Esophagus muscularis mucosa (tissue), 4 donors: ENCODE data around the gene PAQR5. TPM values are rescaled to one million over a fixed set of nuclear protein-coding genes. Genes with fewer than 3 reads are reported as not detected.
A peak's percentile ranks its signal among the peaks of the same experiment; 100 is the strongest.

Source experiments
- DNase-seq: peaks from one replicate; pipeline ENCODE4 v3.0.0-alpha.2; 2017; ENCODE audit errors: extremely low spot score
- H3K27ac ChIP-seq, 4 donors: fragments of 200-600 bp; sonication (generic); replicated peaks in 1 of 4; 1 replicate in 3 of 4; 2 replicates in 1 of 4; pipeline ENCODE4 v1.5.1; 2016 to 2019; ENCODE audit warnings: mild to moderate bottlenecking in 1 of 4
- H3K27me3 ChIP-seq, 4 donors: fragments of 200-600 bp; sonication (generic); one replicate each; pipeline versions ENCODE4 v1.5.1 to v1.6.0; 2016 to 2019
- H3K36me3 ChIP-seq, 4 donors: fragments of 200-600 bp; sonication (generic); one replicate each; pipeline ENCODE4 v1.5.1; 2016 to 2019
- H3K4me1 ChIP-seq, 4 donors: fragments of 200-600 bp; sonication (generic); one replicate each; pipeline ENCODE4 v1.5.1; 2016 to 2019
- H3K4me3 ChIP-seq, 4 donors: fragments of 200-600 bp; sonication (generic); 1 replicate in 2 of 4; 2 replicates in 2 of 4; pipeline ENCODE4 v1.5.1; 2016 to 2019; ENCODE audit warnings: mild to moderate bottlenecking in 4 of 4, moderate library complexity in 1 of 4
- H3K9me3 ChIP-seq, 4 donors: fragments of 200-600 bp; sonication (generic); 1 replicate in 3 of 4; 2 replicates in 1 of 4; pipeline ENCODE4 v1.5.1; 2016 to 2019
- CTCF ChIP-seq, 3 experiments: fragments of 200-600 bp in 2 of 3; fragments of 450-650 bp in 1 of 3; sonication (generic) in 2 of 3; IDR thresholded peaks; one replicate each; pipeline ENCODE4 v1.5.1; 2017 to 2019; ENCODE audit warnings: antibody characterized with exemption in 3 of 3, mild to moderate bottlenecking in 2 of 3, moderate library complexity in 1 of 3
- EP300 ChIP-seq: sonication (generic); formaldehyde crosslinking; IDR thresholded peaks from one replicate; pipeline ENCODE4 v1.6.1; 2017; ENCODE audit warnings: antibody characterized with exemption
- POLR2A ChIP-seq: fragments of 450-650 bp; IDR thresholded peaks from one replicate; pipeline ENCODE4 v1.6.1; 2017; ENCODE audit warnings: antibody characterized with exemption, moderate library complexity, mild to moderate bottlenecking, low read depth
- POLR2AphosphoS5 ChIP-seq, 2 donors: sonication (generic); formaldehyde crosslinking; IDR thresholded peaks; one replicate each; pipeline ENCODE4 v1.6.1; 2017; ENCODE audit warnings: antibody characterized with exemption in 2 of 2
- WGBS: methylation state at CpG from one replicate; pipeline ENCODE4 v1.1.5; 2018; 5-methylcytosine and 5-hydroxymethylcytosine counted together
- intact Hi-C: fragments of 100-400 bp; cut with DNase I; formaldehyde crosslinking; loops from one replicate; pipeline ENCODE4 v1.15.1; 2023
- total RNA-seq, 4 donors: library from RNA; depleted of rRNA; stranded (reverse); fragments of >200 nt; gene quantifications; one replicate each; pipeline versions ENCODE4 v1.1.0 to v1.2.1, GENCODE V29; 2016

The PAQR5 gene
- total RNA-seq, 4 donors from 2014 or later, result 0.32 to 3.0 (median 1.5) TPM

- intact Hi-C loops, result no loop called here
- H3K27ac ChIP-seq, result no peak overlapping the region
- 61% methylated on average over 5 of the region's 5 CpGs for WGBS
- H3K27me3 ChIP-seq, result peaks cover 0 to 21% (median 0%) of the 10 kb centered on the region in 4 donors
- no peaks in the 10 kb centered on the region for H3K36me3 ChIP-seq
- peak; percentile 68 for DNase-seq
- H3K4me1 ChIP-seq, result peaks cover 0 to 4% (median 0%) of the 10 kb centered on the region in 4 donors
- H3K4me3 ChIP-seq, result no peak overlapping the region
- no peaks in the 10 kb centered on the region for H3K9me3 ChIP-seq
- TF ChIP-seq CTCF (IDR thresholded peaks at IDR 0.05), result no peak
- TF ChIP-seq POLR2AphosphoS5 (IDR thresholded peaks at IDR 0.05), result no peak
- no peak for TF ChIP-seq EP300
- TF ChIP-seq POLR2A, result no peak
Observed at GRCh38 chr15:69280783-69281182, 17.9 kb upstream of the PAQR5 start.

DNA sequence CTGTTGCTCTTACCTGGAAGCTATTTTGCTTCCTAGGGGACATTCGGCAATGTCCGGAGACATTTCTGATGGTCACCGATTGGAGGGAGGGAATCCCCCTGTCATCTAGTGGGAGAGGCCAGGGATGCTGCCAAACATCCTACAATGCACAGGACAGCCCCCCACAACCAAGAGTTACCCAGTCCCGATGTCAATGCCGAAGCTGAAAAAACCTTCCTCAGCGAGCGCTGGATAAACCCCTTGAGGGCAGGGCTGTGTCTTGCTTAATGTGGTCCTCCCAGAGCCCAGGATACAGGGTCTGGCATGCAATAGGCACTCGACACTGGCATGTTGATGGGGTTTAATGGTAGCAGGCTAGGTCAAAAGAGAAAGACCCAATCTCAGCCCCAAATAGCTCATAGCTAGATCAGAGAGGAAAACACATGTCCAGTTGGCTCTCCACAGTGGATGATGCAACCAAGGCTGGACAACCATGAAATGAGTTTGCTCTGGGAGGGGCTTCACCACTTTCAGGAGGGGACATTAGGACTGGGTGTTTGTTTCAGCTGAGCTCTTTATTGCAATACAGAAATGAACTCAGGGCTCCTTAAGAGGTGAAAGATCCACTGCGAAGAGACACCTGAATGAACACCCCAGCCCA is 16.5 kb upstream of the PAQR5 start:
- TF ChIP-seq CTCF (IDR thresholded peaks at IDR 0.05), result no peak
- TF ChIP-seq EP300, result no peak
- TF ChIP-seq POLR2AphosphoS5 (IDR thresholded peaks at IDR 0.05), result no peak
- TF ChIP-seq POLR2A, result no peak
- Histone ChIP-seq H3K4me1 (no peaks in the 10 kb centered on the region), H3K27me3 (peaks cover 0 to 21% (median 0%) of the 10 kb centered on the region in 4 donors), H3K27ac (no peak overlapping the region), H3K4me3 (no peak overlapping the region), H3K9me3 (no peaks in the 10 kb centered on the region), H3K36me3 (no peaks in the 10 kb centered on the region)
- DNase-seq, result no peak
- 98% methylated on average over 8 of the region's 9 CpGs for WGBS
- intact Hi-C loops, result no loop called here

- Histone ChIP-seq H3K27ac (no peak overlapping the region), H3K9me3 (no peaks in the 10 kb centered on the region), H3K4me3 (no peak overlapping the region), H3K36me3 (no peaks in the 10 kb centered on the region), H3K27me3 (peaks cover 0 to 21% (median 0%) of the 10 kb centered on the region in 4 donors), H3K4me1 (peaks cover 0 to 4% (median 0%) of the 10 kb centered on the region in 4 donors)
- 89% methylated on average over 12 of the region's 12 CpGs for WGBS
- intact Hi-C loops, result no loop called here
- no peak for DNase-seq
- TF ChIP-seq EP300, result no peak
- TF ChIP-seq CTCF (IDR thresholded peaks at IDR 0.05), result no peak
- no peak for TF ChIP-seq POLR2AphosphoS5 (IDR thresholded peaks at IDR 0.05)
- no peak for TF ChIP-seq POLR2A
Observed at GRCh38 chr15:69285834-69286233, 12.9 kb upstream of the PAQR5 start.

- no peak overlapping the region for H3K27ac ChIP-seq
- peaks cover 0 to 4% (median 0%) of the 10 kb centered on the region in 4 donors for H3K4me1 ChIP-seq
- no peak for TF ChIP-seq POLR2AphosphoS5 (IDR thresholded peaks at IDR 0.05)
- no peak for TF ChIP-seq POLR2A
- TF ChIP-seq EP300, result no peak
- no peak for DNase-seq
- H3K36me3 ChIP-seq, result no peaks in the 10 kb centered on the region
- H3K27me3 ChIP-seq, result peaks cover 0 to 9% (median 0%) of the 10 kb centered on the region in 4 donors
- H3K4me3 ChIP-seq, result no peak overlapping the region
- WGBS, result 95% methylated on average over 7 of the region's 7 CpGs
- intact Hi-C loops, result no loop called here
- no peaks in the 10 kb centered on the region for H3K9me3 ChIP-seq
Observed at GRCh38 chr15:69288011-69288410, 10.7 kb upstream of the PAQR5 start.

GRCh38 chr15:69288531-69289341 is 10.0 kb upstream of the PAQR5 start:
- DNase-seq, result no peak
- no peaks in the 10 kb centered on the region for H3K9me3 ChIP-seq
- no peak overlapping the region for H3K4me3 ChIP-seq
- intact Hi-C loops, result no loop called here
- H3K27me3 ChIP-seq, result peaks cover 0 to 6% (median 0%) of the 10 kb centered on the region in 4 donors
- H3K27ac ChIP-seq, result no peak overlapping the region
- H3K4me1 ChIP-seq, result peaks cover 0 to 4% (median 0%) of the 10 kb centered on the region in 4 donors
- H3K36me3 ChIP-seq, result no peaks in the 10 kb centered on the region
- 92% methylated on average over 9 of the region's 11 CpGs for WGBS
- TF ChIP-seq POLR2AphosphoS5 (IDR thresholded peaks at IDR 0.05) (no peak), POLR2A (no peak), CTCF (IDR thresholded peaks at IDR 0.05) (no peak), EP300 (no peak)
